Esophagus muscularis mucosa (tissue), 4 donors: ENCODE measurements around the gene DEGS2. TPM values are rescaled to one million over a fixed set of nuclear protein-coding genes. Genes with fewer than 3 reads are reported as not detected.

Source experiments
- DNase-seq: peaks from one replicate; pipeline ENCODE4 v3.0.0-alpha.2; 2017; ENCODE audit errors: extremely low spot score
- H3K27ac ChIP-seq, 4 donors: fragments of 200-600 bp; sonication (generic); replicated peaks in 1 of 4; 1 replicate in 3 of 4; 2 replicates in 1 of 4; pipeline ENCODE4 v1.5.1; 2016 to 2019; ENCODE audit warnings: mild to moderate bottlenecking in 1 of 4
- H3K27me3 ChIP-seq, 4 donors: fragments of 200-600 bp; sonication (generic); one replicate each; pipeline versions ENCODE4 v1.5.1 to v1.6.0; 2016 to 2019
- H3K36me3 ChIP-seq, 4 donors: fragments of 200-600 bp; sonication (generic); one replicate each; pipeline ENCODE4 v1.5.1; 2016 to 2019
- H3K4me1 ChIP-seq, 4 donors: fragments of 200-600 bp; sonication (generic); one replicate each; pipeline ENCODE4 v1.5.1; 2016 to 2019
- H3K4me3 ChIP-seq, 4 donors: fragments of 200-600 bp; sonication (generic); 1 replicate in 2 of 4; 2 replicates in 2 of 4; pipeline ENCODE4 v1.5.1; 2016 to 2019; ENCODE audit warnings: mild to moderate bottlenecking in 4 of 4, moderate library complexity in 1 of 4
- H3K9me3 ChIP-seq, 4 donors: fragments of 200-600 bp; sonication (generic); 1 replicate in 3 of 4; 2 replicates in 1 of 4; pipeline ENCODE4 v1.5.1; 2016 to 2019
- CTCF ChIP-seq, 3 experiments: fragments of 200-600 bp in 2 of 3; fragments of 450-650 bp in 1 of 3; sonication (generic) in 2 of 3; IDR thresholded peaks; one replicate each; pipeline ENCODE4 v1.5.1; 2017 to 2019; ENCODE audit warnings: antibody characterized with exemption in 3 of 3, mild to moderate bottlenecking in 2 of 3, moderate library complexity in 1 of 3
- EP300 ChIP-seq: sonication (generic); formaldehyde crosslinking; IDR thresholded peaks from one replicate; pipeline ENCODE4 v1.6.1; 2017; ENCODE audit warnings: antibody characterized with exemption
- POLR2A ChIP-seq: fragments of 450-650 bp; IDR thresholded peaks from one replicate; pipeline ENCODE4 v1.6.1; 2017; ENCODE audit warnings: antibody characterized with exemption, moderate library complexity, mild to moderate bottlenecking, low read depth
- POLR2AphosphoS5 ChIP-seq, 2 donors: sonication (generic); formaldehyde crosslinking; IDR thresholded peaks; one replicate each; pipeline ENCODE4 v1.6.1; 2017; ENCODE audit warnings: antibody characterized with exemption in 2 of 2
- WGBS: methylation state at CpG from one replicate; pipeline ENCODE4 v1.1.5; 2018; 5-methylcytosine and 5-hydroxymethylcytosine counted together
- intact Hi-C: fragments of 100-400 bp; cut with DNase I; formaldehyde crosslinking; loops from one replicate; pipeline ENCODE4 v1.15.1; 2023
- total RNA-seq, 4 donors: library from RNA; depleted of rRNA; stranded (reverse); fragments of >200 nt; gene quantifications; one replicate each; pipeline versions ENCODE4 v1.1.0 to v1.2.1, GENCODE V29; 2016

DEGS2 gene
- total RNA-seq, 4 donors from 2014 or later, result 0.06 to 0.33 (median 0.11) TPM; not detected in 1

GRCh38 chr14:100124551-100125088 is 34.8 kb downstream of the DEGS2 start:
- intact Hi-C loops, result no loop called here
- DNase-seq, result no peak
- H3K36me3 ChIP-seq, result peaks cover 14 to 56% (median 26%) of the 10 kb centered on the region in 4 donors
- peaks cover 13 to 18% (median 17%) of the 10 kb centered on the region in 4 donors for H3K4me1 ChIP-seq
- no peak overlapping the region for H3K4me3 ChIP-seq
- no peaks in the 10 kb centered on the region for H3K9me3 ChIP-seq
- WGBS, result 88% methylated on average over 17 of the region's 20 CpGs
- H3K27me3 ChIP-seq, result no peaks in the 10 kb centered on the region
- no peak for TF ChIP-seq EP300
- no peak for TF ChIP-seq CTCF (IDR thresholded peaks at IDR 0.05)
- TF ChIP-seq POLR2AphosphoS5 (IDR thresholded peaks at IDR 0.05), result no peak
- no peak for TF ChIP-seq POLR2A
- H3K27ac ChIP-seq, result no peak overlapping the region

GRCh38 chr14:100123618-100124017 is 35.8 kb downstream of the DEGS2 start:
- Histone ChIP-seq H3K27me3 (no peaks in the 10 kb centered on the region), H3K4me1 (peaks cover 3 to 8% (median 7%) of the 10 kb centered on the region in 4 donors), H3K4me3 (no peak overlapping the region), H3K9me3 (no peaks in the 10 kb centered on the region), H3K27ac (no peak overlapping the region), H3K36me3 (peaks cover 14 to 46% (median 24%) of the 10 kb centered on the region in 4 donors)
- TF ChIP-seq POLR2AphosphoS5 (IDR thresholded peaks at IDR 0.05) (no peak), EP300 (no peak), POLR2A (no peak), CTCF (IDR thresholded peaks at IDR 0.05) (no peak)
- 93% methylated on average over 5 of the region's 10 CpGs for WGBS
- no peak for DNase-seq
- intact Hi-C loops, result no loop called here

GRCh38 chr14:100122481-100123223 is 36.8 kb downstream of the DEGS2 start:
- H3K4me3 ChIP-seq, result no peak overlapping the region
- no peaks in the 10 kb centered on the region for H3K9me3 ChIP-seq
- no peaks in the 10 kb centered on the region for H3K27me3 ChIP-seq
- no peak for DNase-seq
- intact Hi-C loops, result no loop called here
- TF ChIP-seq EP300 (no peak), POLR2AphosphoS5 (IDR thresholded peaks at IDR 0.05) (no peak), POLR2A (no peak), CTCF (IDR thresholded peaks at IDR 0.05) (no peak)
- H3K36me3 ChIP-seq, result peaks cover 14 to 37% (median 24%) of the 10 kb centered on the region in 4 donors
- no peaks in the 10 kb centered on the region for H3K4me1 ChIP-seq
- WGBS, result 65% methylated on average over 6 of the region's 8 CpGs
- no peak overlapping the region for H3K27ac ChIP-seq

- TF ChIP-seq EP300, result no peak
- no peaks in the 10 kb centered on the region for H3K4me1 ChIP-seq
- DNase-seq, result no peak
- 90% methylated on average over 7 of the region's 14 CpGs for WGBS
- H3K27me3 ChIP-seq, result no peaks in the 10 kb centered on the region
- H3K36me3 ChIP-seq, result peaks cover 9 to 33% (median 22%) of the 10 kb centered on the region in 4 donors
- H3K9me3 ChIP-seq, result no peaks in the 10 kb centered on the region
- no peak overlapping the region for H3K27ac ChIP-seq
- H3K4me3 ChIP-seq, result no peak overlapping the region
- intact Hi-C loops, result no loop called here
Observed at GRCh38 chr14:100121643-100122480, 37.6 kb downstream of the DEGS2 start.
